ENCODE results near the gene NPAS3. TPM values are rescaled to one million over a fixed set of nuclear protein-coding genes. Genes with fewer than 3 reads are reported as not detected.

Gene NPAS3
- total and polyA plus RNA-seq, 2 of the 13 experiments (the other 11 are each of a cell fraction or from before 2014, with no cell fraction given): not detected

DNA sequence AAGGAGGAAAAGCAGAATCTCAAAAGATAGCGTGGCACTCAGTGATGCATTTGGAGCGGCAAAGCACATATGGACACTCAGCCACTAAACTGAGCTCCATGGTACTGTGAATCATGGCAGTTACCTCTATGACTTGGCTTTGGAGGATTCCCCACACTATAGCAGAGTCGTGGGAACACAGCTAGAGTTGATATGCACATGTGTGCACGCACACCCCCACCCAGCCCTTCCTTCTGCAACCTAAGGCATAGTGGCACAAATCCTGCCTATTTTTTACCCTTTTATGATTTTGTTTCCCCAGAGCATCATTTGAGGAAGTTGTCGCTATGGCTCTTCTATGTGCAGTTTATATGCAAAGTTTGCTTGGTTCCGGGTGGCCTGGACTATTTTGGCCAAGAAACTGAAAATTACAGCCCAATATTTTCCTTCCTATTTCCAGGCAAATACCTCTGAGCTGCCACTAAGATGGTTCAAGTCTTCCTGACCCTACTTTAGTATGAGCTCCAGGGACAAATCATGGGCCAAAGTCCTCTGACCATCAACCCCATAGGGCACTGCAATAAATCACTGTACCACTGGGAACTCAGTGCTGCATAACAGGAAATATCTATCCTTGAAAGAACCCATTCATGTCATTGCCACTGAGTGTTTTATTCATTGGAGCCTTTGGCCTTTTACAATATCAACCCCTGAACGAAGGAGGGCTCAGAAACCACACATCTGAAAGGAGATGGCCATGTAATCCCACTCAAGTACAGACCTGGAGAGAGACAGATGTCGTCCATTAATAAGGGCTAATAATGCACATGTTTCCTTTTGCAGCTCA, 834.7 kb downstream of the NPAS3 start:
- no peak overlapping the region for H3K9ac ChIP-seq (ENCODE audit: insufficient read depth, low read depth, low read length)
- H3K9me3 ChIP-seq (ENCODE audit: low read length): no peaks in the 10 kb centered on the region
- H3K4me2 ChIP-seq (ENCODE audit: low read depth, low read length): no peak overlapping the region
- in situ Hi-C loops (cut with HindIII; ENCODE audit: extremely low pct_ligation_motif_present, low pct_unique_long_range_greater_than_20kb) (no loop called here), intact Hi-C loops (cut with micrococcal nuclease; ENCODE audit: unreplicated experiment) (no loop called here)
- DNase-seq (ENCODE audit: low spot score): no peak
- no peak overlapping the region for H3K27ac ChIP-seq (ENCODE audit: extremely low read length, insufficient read depth, low read length)
- H3K36me3 ChIP-seq (replicated peaks in 1 of 2; ENCODE audit: control insufficient read depth in 1 of 2, insufficient read depth in 2 of 2, low read length in 2 of 2): no peaks in the 10 kb centered on the region
- H3K27me3 ChIP-seq (ENCODE audit: control insufficient read depth in 1 of 2, insufficient read depth in 2 of 2, low read length in 2 of 2): peaks cover 0 to 26% of the 10 kb centered on the region in 2 experiments; a peak in 2 of 5 replicates
- no peaks in the 10 kb centered on the region for H4K20me1 ChIP-seq (ENCODE audit: insufficient read depth, low read length)
- 44% methylated on average over 8 of the region's 8 CpGs for WGBS (ENCODE audit: low lambda C conversion rate)
- no TSS peak for BruUV-seq (replicated peaks)
- no peaks in the 10 kb centered on the region for H3K79me2 ChIP-seq (ENCODE audit: insufficient read depth, low read length)
- no peaks in the 10 kb centered on the region for H3K4me1 ChIP-seq (ENCODE audit: insufficient read depth, low read length)
- no peak for ATAC-seq
- FAIRE-seq: no peak
- H2AFZ ChIP-seq (ENCODE audit: low read length): no peak overlapping the region
- POLR2A ChIA-PET: no interaction called here
- CTCF ChIA-PET (ENCODE audit: low intra/inter-chr PET ratio, low total read pairs): no interaction called here
- H3K4me3 ChIP-seq (replicated peaks in 1 of 3; ENCODE audit: insufficient read depth in 1 of 3, low read depth in 2 of 3, low read length in 3 of 3): no peak overlapping the region
- TF ChIP-seq, protein P1, sequence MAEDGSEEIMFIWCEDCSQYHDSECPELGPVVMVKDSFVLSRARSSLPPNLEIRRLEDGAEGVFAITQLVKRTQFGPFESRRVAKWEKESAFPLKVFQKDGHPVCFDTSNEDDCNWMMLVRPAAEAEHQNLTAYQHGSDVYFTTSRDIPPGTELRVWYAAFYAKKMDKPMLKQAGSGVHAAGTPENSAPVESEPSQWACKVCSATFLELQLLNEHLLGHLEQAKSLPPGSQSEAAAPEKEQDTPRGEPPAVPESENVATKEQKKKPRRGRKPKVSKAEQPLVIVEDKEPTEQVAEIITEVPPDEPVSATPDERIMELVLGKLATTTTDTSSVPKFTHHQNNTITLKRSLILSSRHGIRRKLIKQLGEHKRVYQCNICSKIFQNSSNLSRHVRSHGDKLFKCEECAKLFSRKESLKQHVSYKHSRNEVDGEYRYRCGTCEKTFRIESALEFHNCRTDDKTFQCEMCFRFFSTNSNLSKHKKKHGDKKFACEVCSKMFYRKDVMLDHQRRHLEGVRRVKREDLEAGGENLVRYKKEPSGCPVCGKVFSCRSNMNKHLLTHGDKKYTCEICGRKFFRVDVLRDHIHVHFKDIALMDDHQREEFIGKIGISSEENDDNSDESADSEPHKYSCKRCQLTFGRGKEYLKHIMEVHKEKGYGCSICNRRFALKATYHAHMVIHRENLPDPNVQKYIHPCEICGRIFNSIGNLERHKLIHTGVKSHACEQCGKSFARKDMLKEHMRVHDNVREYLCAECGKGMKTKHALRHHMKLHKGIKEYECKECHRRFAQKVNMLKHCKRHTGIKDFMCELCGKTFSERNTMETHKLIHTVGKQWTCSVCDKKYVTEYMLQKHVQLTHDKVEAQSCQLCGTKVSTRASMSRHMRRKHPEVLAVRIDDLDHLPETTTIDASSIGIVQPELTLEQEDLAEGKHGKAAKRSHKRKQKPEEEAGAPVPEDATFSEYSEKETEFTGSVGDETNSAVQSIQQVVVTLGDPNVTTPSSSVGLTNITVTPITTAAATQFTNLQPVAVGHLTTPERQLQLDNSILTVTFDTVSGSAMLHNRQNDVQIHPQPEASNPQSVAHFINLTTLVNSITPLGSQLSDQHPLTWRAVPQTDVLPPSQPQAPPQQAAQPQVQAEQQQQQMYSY (CRISPR knock-in tag; IDR thresholded peaks at IDR 0.05): no peak
- TF ChIP-seq ZNF776 (CRISPR knock-in tag; IDR thresholded peaks at IDR 0.05) (no peak), MEF2D (CRISPR knock-in tag; IDR thresholded peaks at IDR 0.05) (no peak), EHMT2 (IDR thresholded peaks at IDR 0.05; ENCODE audit: borderline replicate concordance, low read depth, low read length) (no peak), ZNF33B (CRISPR knock-in tag; IDR thresholded peaks at IDR 0.05) (no peak)
- TF ChIP-seq, protein P2, sequence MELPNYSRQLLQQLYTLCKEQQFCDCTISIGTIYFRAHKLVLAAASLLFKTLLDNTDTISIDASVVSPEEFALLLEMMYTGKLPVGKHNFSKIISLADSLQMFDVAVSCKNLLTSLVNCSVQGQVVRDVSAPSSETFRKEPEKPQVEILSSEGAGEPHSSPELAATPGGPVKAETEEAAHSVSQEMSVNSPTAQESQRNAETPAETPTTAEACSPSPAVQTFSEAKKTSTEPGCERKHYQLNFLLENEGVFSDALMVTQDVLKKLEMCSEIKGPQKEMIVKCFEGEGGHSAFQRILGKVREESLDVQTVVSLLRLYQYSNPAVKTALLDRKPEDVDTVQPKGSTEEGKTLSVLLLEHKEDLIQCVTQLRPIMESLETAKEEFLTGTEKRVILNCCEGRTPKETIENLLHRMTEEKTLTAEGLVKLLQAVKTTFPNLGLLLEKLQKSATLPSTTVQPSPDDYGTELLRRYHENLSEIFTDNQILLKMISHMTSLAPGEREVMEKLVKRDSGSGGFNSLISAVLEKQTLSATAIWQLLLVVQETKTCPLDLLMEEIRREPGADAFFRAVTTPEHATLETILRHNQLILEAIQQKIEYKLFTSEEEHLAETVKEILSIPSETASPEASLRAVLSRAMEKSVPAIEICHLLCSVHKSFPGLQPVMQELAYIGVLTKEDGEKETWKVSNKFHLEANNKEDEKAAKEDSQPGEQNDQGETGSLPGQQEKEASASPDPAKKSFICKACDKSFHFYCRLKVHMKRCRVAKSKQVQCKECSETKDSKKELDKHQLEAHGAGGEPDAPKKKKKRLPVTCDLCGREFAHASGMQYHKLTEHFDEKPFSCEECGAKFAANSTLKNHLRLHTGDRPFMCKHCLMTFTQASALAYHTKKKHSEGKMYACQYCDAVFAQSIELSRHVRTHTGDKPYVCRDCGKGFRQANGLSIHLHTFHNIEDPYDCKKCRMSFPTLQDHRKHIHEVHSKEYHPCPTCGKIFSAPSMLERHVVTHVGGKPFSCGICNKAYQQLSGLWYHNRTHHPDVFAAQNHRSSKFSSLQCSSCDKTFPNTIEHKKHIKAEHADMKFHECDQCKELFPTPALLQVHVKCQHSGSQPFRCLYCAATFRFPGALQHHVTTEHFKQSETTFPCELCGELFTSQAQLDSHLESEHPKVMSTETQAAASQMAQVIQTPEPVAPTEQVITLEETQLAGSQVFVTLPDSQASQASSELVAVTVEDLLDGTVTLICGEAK (IDR thresholded peaks at IDR 0.05): no peak
- TF ChIP-seq, protein P2 (CRISPR knock-in tag; IDR thresholded peaks at IDR 0.05): no peak

Data from HepG2 (cell line).